Adrenal gland (tissue), 12 donors: ENCODE data around the gene RAVER1. TPM values are rescaled to one million over a fixed set of nuclear protein-coding genes. Genes with fewer than 3 reads are reported as not detected.
A peak's percentile ranks its signal among the peaks of the same experiment; 100 is the strongest.

Source experiments
- DNase-seq, 7 donors: peaks; one replicate each; pipeline ENCODE4 v3.0.0-alpha.2; 2019 to 2020
- H3K27ac ChIP-seq, 5 donors: fragments of 200-600 bp; sonication (generic) in 4 of 5; 1 replicate in 3 of 5; 2 replicates in 2 of 5; pipeline versions ENCODE4 v1.5.1 to v1.8.0; 2016 to 2020; ENCODE audit warnings: mild to moderate bottlenecking in 1 of 5
- H3K27me3 ChIP-seq: fragments of 200-600 bp; 2 replicates; pipeline ENCODE4 v1.8.0; 2021
- H3K36me3 ChIP-seq, 2 donors: fragments of 200-600 bp; replicated peaks in 1 of 2; 1 replicate in 1 of 2; 2 replicates in 1 of 2; pipeline versions ENCODE4 v1.5.1 to v1.8.0; 2018 to 2022
- H3K4me1 ChIP-seq, 2 donors: fragments of 200-600 bp; replicated peaks in 1 of 2; 1 replicate in 1 of 2; 2 replicates in 1 of 2; pipeline versions ENCODE4 v1.5.1 to v1.8.0; 2018 to 2021
- H3K4me3 ChIP-seq, 4 donors: fragments of 200-600 bp; sonication (generic) in 3 of 4; one replicate each; pipeline ENCODE4 v1.5.1; 2016 to 2018
- H3K9me3 ChIP-seq, 3 donors: fragments of 200-600 bp; sonication (generic) in 1 of 3; replicated peaks in 1 of 3; 1 replicate in 2 of 3; 2 replicates in 1 of 3; pipeline versions ENCODE4 v1.5.1 to v1.8.0; 2016 to 2021
- CTCF ChIP-seq, 6 experiments: fragments of 450-650 bp in 4 of 6; fragments of 200-600 bp in 2 of 6; sonication (generic) in 1 of 6; IDR thresholded peaks; 1 replicate in 5 of 6; 2 replicates in 1 of 6; pipeline versions ENCODE4 v1.5.1 to v1.8.0; 2016 to 2021; ENCODE audit warnings: antibody characterized with exemption in 6 of 6, mild to moderate bottlenecking in 2 of 6, moderate library complexity in 1 of 6
- POLR2A ChIP-seq, 2 donors: fragments of 450-650 bp; IDR thresholded peaks; one replicate each; pipeline ENCODE4 v1.6.1; 2017; ENCODE audit warnings: antibody characterized with exemption in 2 of 2, mild to moderate bottlenecking in 2 of 2, moderate library complexity in 1 of 2
- WGBS, 4 donors: extraction: QIAGEN DNeasy Blood & Tissue Kit in 2 of 4; methylation state at CpG; one replicate each; pipeline versions ENCODE4 v1.1.5 to v1.1.7; 2013 to 2017; 5-methylcytosine and 5-hydroxymethylcytosine counted together
- intact Hi-C, 2 donors: fragments of 100-400 bp; cut with DNase I; formaldehyde crosslinking; loops; one replicate each; pipeline versions ENCODE4 v1.14.1 to v1.15.0; 2022 to 2023
- polyA plus RNA-seq, 3 donors: library from polyadenylated mRNA; stranded (reverse); fragments of 200-250 nt in 2 of 3; fragments of 350-450 nt in 1 of 3; fragmentation: Illumina TruSeq in 1 of 3; extraction: RNeasy Lipid Tissue Mini Kit (QIAGEN cat#74804) in 1 of 3; gene quantifications; one replicate each; pipeline ENCODE4 v1.2.3, GENCODE V29; 2013 to 2014
- total RNA-seq, 9 donors: library from RNA; depleted of rRNA in 4 of 9; stranded (reverse); fragments of >200 nt in 4 of 9; fragments of 120-200 nt in 1 of 9; fragmentation: NEBNext Ultra II Directional in 1 of 9; extraction: Animal tissue kit (Norgen Biotek cat#: 25700) in 1 of 9; gene quantifications; one replicate each; pipeline versions ENCODE4 v1.1.0 to v1.2.4, GENCODE V29; 2013 to 2023
- donor health status: healthy with polysubstance abuse.
- donor health status: Bipolar disorder and iron deficiency.
- donor health status: DM: yes; HTN: yes; CAD: no.
- donor health status: DM: no; HTN: no; CAD: no.
- donor health status: DM: no; HTN: no; CAD: no.
- donor health status: DM: yes; HTN: yes; CAD: no.

Gene RAVER1
- total and polyA plus RNA-seq, 12 donors, result 4.1 to 42.7 (median 27.0) TPM

GRCh38 chr19:10294368-10294697 is 39.0 kb downstream of the RAVER1 start:
- no peak for TF ChIP-seq POLR2A (IDR thresholded peaks at IDR 0.05)
- 7 to 43% (median 16%) methylated on average over 3 to 25 of the region's 25 CpGs for WGBS, 4 donors

GRCh38 chr19:10293637-10294367 is 39.5 kb downstream of the RAVER1 start:
- intact Hi-C loops, result no loop called here
- Histone ChIP-seq H3K9me3 (no peaks in the 10 kb centered on the region), H3K27ac (no peak overlapping the region), H3K27me3 (peaks cover 69% of the 10 kb centered on the region), H3K4me3 (no peak overlapping the region), H3K4me1 (peaks cover 23 to 54% of the 10 kb centered on the region in 2 donors), H3K36me3 (no peaks in the 10 kb centered on the region)
- no peak for DNase-seq
- 20 to 38% (median 30%) methylated on average over 20 to 49 of the region's 49 CpGs for whole genome bisulfite sequencing, 4 donors
- no peak for TF ChIP-seq POLR2A (IDR thresholded peaks at IDR 0.05)
- no peak for TF ChIP-seq CTCF (IDR thresholded peaks at IDR 0.05)

More at GRCh38 chr19:10294368-10294697, 39.0 kb downstream of the RAVER1 start:
- peaks cover 17 to 48% of the 10 kb centered on the region in 2 donors for H3K4me1 ChIP-seq
- H3K36me3 ChIP-seq, result no peaks in the 10 kb centered on the region
- no peaks in the 10 kb centered on the region for H3K9me3 ChIP-seq
- DNase-seq, result no peak
- H3K4me3 ChIP-seq, result no peak overlapping the region
- intact Hi-C loops, result no loop called here
- peaks cover 68% of the 10 kb centered on the region for H3K27me3 ChIP-seq
- no peak overlapping the region for H3K27ac ChIP-seq

GRCh38 chr19:10292789-10293636 is 40.3 kb downstream of the RAVER1 start:
- intact Hi-C loops, result no loop called here
- 11 to 23% (median 18%) methylated on average over 37 to 56 of the region's 56 CpGs for WGBS, 4 donors
- H3K4me3 ChIP-seq, result peak overlapping the region in 1 of 4 donors; percentile 39
- no peak for DNase-seq
- H3K27me3 ChIP-seq, result peaks cover 77% of the 10 kb centered on the region
- no peaks in the 10 kb centered on the region for H3K9me3 ChIP-seq
- no peak overlapping the region for H3K27ac ChIP-seq
- TF ChIP-seq CTCF (IDR thresholded peaks at IDR 0.05) (no peak), POLR2A (IDR thresholded peaks at IDR 0.05) (no peak)
- H3K36me3 ChIP-seq, result no peaks in the 10 kb centered on the region
- peaks cover 24 to 55% of the 10 kb centered on the region in 2 donors for H3K4me1 ChIP-seq

- DNase-seq, result peak; percentile 56 to 82 (median 73)
- WGBS, 4 donors, result 0 to 2% (median 1%) methylated on average over 25 to 45 of the region's 45 CpGs
- H3K36me3 ChIP-seq, result no peaks in the 10 kb centered on the region
- no peak overlapping the region for H3K27ac ChIP-seq
- H3K9me3 ChIP-seq, result no peaks in the 10 kb centered on the region
- H3K4me1 ChIP-seq, result peaks cover 25 to 59% of the 10 kb centered on the region in 2 donors
- no peak for TF ChIP-seq CTCF (IDR thresholded peaks at IDR 0.05)
- no peak for TF ChIP-seq POLR2A (IDR thresholded peaks at IDR 0.05)
- peak overlapping the region in 1 of 4 donors; percentile 39 for H3K4me3 ChIP-seq
- H3K27me3 ChIP-seq, result peaks cover 83% of the 10 kb centered on the region
- intact Hi-C loops, result no loop called here
Measured at GRCh38 chr19:10292206-10292788, 41.0 kb downstream of the RAVER1 start.
